HEK293 (cell line): Measurements from ENCODE around the gene CACNA1S.

ENCODE experiments used
- ATF2 ChIP-seq: fragments of 450-650 bp; formaldehyde crosslinking; IDR thresholded peaks from 2 replicates; pipeline ENCODE4 v1.5.1; 2016; ENCODE audit warnings: missing biosample characterization, missing genetic modification characterization, low read depth
- CTCF ChIP-seq: fragments of 450-650 bp; formaldehyde crosslinking; IDR thresholded peaks from 2 replicates; pipeline ENCODE4 v1.5.1; 2016; ENCODE audit warnings: missing biosample characterization, missing genetic modification characterization
- YY1 ChIP-seq: fragments of 450-650 bp; formaldehyde crosslinking; IDR thresholded peaks from 2 replicates; pipeline ENCODE4 v1.5.1; 2018; ENCODE audit warnings: missing biosample characterization, missing genetic modification characterization
- ZNF211 ChIP-seq: fragments of 450-650 bp; formaldehyde crosslinking; IDR thresholded peaks from 2 replicates; pipeline ENCODE4 v1.5.1; 2016; ENCODE audit warnings: low read depth, missing biosample characterization, missing genetic modification characterization
- TF ChIP-seq, protein P1 (sequence below): fragments of 450-650 bp; formaldehyde crosslinking; IDR thresholded peaks from 2 replicates; pipeline ENCODE4 v1.5.1; 2016; ENCODE audit warnings: missing biosample characterization, missing genetic modification characterization

DNA sequence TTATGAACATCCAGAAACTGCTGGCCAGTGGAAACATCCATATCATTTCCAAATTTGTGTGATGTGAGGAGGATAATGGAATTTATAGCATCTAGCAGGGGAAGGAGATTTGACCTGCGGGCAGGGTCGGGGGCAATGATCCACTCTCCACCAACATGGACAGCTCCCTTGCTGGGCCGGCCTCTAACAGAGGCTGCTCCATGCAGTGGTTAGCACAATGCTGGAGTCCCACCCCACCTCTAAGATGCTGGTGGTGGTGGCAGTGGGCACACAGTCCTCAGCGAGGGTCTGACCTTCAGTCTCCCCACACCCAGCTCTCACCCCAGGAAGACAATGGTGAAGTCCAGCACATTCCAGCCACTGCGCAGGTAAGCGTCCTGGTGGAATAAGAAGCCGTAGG, 18.7 kb downstream of the CACNA1S start:
- TF ChIP-seq, protein P1, sequence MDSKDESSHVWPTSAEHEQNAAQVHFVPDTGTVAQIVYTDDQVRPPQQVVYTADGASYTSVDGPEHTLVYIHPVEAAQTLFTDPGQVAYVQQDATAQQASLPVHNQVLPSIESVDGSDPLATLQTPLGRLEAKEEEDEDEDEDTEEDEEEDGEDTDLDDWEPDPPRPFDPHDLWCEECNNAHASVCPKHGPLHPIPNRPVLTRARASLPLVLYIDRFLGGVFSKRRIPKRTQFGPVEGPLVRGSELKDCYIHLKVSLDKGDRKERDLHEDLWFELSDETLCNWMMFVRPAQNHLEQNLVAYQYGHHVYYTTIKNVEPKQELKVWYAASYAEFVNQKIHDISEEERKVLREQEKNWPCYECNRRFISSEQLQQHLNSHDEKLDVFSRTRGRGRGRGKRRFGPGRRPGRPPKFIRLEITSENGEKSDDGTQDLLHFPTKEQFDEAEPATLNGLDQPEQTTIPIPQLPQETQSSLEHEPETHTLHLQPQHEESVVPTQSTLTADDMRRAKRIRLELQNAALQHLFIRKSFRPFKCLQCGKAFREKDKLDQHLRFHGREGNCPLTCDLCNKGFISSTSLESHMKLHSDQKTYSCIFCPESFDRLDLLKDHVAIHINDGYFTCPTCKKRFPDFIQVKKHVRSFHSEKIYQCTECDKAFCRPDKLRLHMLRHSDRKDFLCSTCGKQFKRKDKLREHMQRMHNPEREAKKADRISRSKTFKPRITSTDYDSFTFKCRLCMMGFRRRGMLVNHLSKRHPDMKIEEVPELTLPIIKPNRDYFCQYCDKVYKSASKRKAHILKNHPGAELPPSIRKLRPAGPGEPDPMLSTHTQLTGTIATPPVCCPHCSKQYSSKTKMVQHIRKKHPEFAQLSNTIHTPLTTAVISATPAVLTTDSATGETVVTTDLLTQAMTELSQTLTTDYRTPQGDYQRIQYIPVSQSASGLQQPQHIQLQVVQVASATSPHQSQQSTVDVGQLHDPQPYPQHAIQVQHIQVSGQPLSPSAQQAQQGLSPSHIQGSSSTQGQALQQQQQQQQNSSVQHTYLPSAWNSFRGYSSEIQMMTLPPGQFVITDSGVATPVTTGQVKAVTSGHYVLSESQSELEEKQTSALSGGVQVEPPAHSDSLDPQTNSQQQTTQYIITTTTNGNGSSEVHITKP (tag by site-specific recombination): no peak
- TF ChIP-seq YY1 (tag by site-specific recombination) (no peak), ZNF211 (tag by site-specific recombination) (no peak), ATF2 (tag by site-specific recombination) (no peak), CTCF (tag by site-specific recombination) (no peak)
